GM12878 (cell line): ENCODE measurements around the gene TMEM38B.

Source experiments
- ATF3 ChIP-seq: IDR thresholded peaks from 2 replicates; pipeline ENCODE4 v1.6.1; 2011; ENCODE audit warnings: low read depth, mild to moderate bottlenecking, low read length, moderate library complexity, borderline replicate concordance; ENCODE audit errors: extremely low read depth
- CTCF ChIP-seq, 3 experiments: IDR thresholded peaks in 2 of 3; conservative IDR thresholded peaks in 1 of 3; 2 replicates each; pipeline ENCODE4 v1.5.1; 2011; ENCODE audit warnings: low read depth in 3 of 3, low read length in 3 of 3, mild to moderate bottlenecking in 3 of 3, control low read depth in 2 of 3, moderate library complexity in 2 of 3, inconsistent platforms in 1 of 3, mixed read lengths in 1 of 3; ENCODE audit not compliant: control insufficient read depth in 2 of 3, insufficient read depth in 1 of 3; ENCODE audit errors: extremely low read depth in 1 of 3
- EED ChIP-seq: sonication (generic); IDR thresholded peaks from 2 replicates; pipeline ENCODE4 v1.6.1; 2016; ENCODE audit warnings: antibody characterized with exemption, low read depth
- MTA2 ChIP-seq: fragments of 450-650 bp; IDR thresholded peaks from 2 replicates; pipeline ENCODE4 v1.6.1; 2016; ENCODE audit warnings: low read depth, mild to moderate bottlenecking, moderate library complexity
- MYC ChIP-seq: IDR thresholded peaks from 2 replicates; pipeline ENCODE4 v1.6.1; 2011; ENCODE audit warnings: mild to moderate bottlenecking, low read length, moderate library complexity, inconsistent platforms; ENCODE audit not compliant: insufficient read depth, insufficient replicate concordance, insufficient read length, severe bottlenecking
- NR2C2 ChIP-seq: IDR thresholded peaks from 2 replicates; pipeline ENCODE4 v1.6.1; 2011; ENCODE audit warnings: borderline replicate concordance, low read depth; ENCODE audit not compliant: control insufficient read depth, insufficient read length
- POLR2A ChIP-seq: IDR thresholded peaks from 2 replicates; pipeline ENCODE4 v1.6.1; 2011; ENCODE audit warnings: low read depth, mild to moderate bottlenecking, low read length
- SP1 ChIP-seq: IDR thresholded peaks from one replicate; pipeline ENCODE4 v1.6.1; 2011; ENCODE audit warnings: low read depth, low read length
- YY1 ChIP-seq: IDR thresholded peaks from 2 replicates; pipeline ENCODE4 v1.6.1; 2011; ENCODE audit warnings: low read depth, mild to moderate bottlenecking, low read length

GRCh38 chr9:105697871-105698270 is 3.5 kb downstream of the TMEM38B start:
- no peak for TF ChIP-seq EED
- TF ChIP-seq MYC = no peak
- no peak for TF ChIP-seq CTCF (IDR thresholded peaks at IDR 0.05 in 2 of 3, conservative IDR thresholded peaks at IDR 0.05 in 1 of 3; ENCODE audit: control insufficient read depth in 2 of 3, extremely low read depth in 1 of 3, insufficient read depth in 1 of 3, low read depth in 3 of 3, low read length in 3 of 3)
- no peak for TF ChIP-seq YY1
- TF ChIP-seq NR2C2 = no peak
- TF ChIP-seq POLR2A = no peak
- no peak for TF ChIP-seq SP1
- TF ChIP-seq MTA2 = no peak
- TF ChIP-seq ATF3 = no peak
